MM.1S (cell line): ENCODE measurements around the gene TRIM42.

Source experiments
- EZH2 ChIP-seq: fragments of 300-600 bp; sonication (generic); optimal IDR thresholded peaks from 2 replicates; pipeline ENCODE3; 2017; ENCODE audit warnings: low read depth, mild to moderate bottlenecking, antibody characterized with exemption, low read length, mixed read lengths
- EZH2phosphoT487 ChIP-seq: fragments of 300-600 bp; sonication (generic); IDR thresholded peaks from 2 replicates; pipeline ENCODE4 v1.6.1; 2018; ENCODE audit warnings: antibody characterized with exemption, low read length
- TF ChIP-seq, protein P1 (sequence below): fragments of 300-600 bp; sonication (generic); IDR thresholded peaks from 2 replicates; pipeline ENCODE4 v1.5.1; 2016; ENCODE audit warnings: antibody characterized with exemption, low read length, mixed read lengths

DNA sequence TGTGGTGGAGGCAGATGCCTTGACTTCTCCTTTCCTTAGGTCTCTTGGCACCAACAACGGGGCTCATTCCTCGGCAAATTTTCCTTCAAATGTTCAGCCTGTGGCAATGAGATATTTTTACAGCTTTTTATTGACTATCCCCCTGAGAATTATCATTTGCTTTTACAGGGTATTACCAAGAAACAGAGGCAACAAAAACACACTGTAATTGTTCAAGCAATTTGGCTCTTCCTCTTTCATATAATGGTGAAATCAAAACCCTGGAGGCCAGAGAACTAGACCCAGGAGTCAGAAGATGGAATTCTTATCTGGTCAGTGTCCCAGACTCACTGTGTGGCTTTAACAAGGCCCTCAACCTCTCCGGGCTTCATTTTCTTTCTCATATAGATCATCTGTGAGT lies 40.1 kb downstream of the TRIM42 start:
- TF ChIP-seq, protein P1, sequence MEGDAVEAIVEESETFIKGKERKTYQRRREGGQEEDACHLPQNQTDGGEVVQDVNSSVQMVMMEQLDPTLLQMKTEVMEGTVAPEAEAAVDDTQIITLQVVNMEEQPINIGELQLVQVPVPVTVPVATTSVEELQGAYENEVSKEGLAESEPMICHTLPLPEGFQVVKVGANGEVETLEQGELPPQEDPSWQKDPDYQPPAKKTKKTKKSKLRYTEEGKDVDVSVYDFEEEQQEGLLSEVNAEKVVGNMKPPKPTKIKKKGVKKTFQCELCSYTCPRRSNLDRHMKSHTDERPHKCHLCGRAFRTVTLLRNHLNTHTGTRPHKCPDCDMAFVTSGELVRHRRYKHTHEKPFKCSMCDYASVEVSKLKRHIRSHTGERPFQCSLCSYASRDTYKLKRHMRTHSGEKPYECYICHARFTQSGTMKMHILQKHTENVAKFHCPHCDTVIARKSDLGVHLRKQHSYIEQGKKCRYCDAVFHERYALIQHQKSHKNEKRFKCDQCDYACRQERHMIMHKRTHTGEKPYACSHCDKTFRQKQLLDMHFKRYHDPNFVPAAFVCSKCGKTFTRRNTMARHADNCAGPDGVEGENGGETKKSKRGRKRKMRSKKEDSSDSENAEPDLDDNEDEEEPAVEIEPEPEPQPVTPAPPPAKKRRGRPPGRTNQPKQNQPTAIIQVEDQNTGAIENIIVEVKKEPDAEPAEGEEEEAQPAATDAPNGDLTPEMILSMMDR: no peak
- TF ChIP-seq EZH2phosphoT487 (no peak), EZH2 (no peak)
